Measurements from ENCODE around the gene DLG2.

Gene DLG2

GRCh38 chr11:85318573-85318972 is 308.6 kb downstream of the DLG2 start:
- no peak for DNase-seq (ENCODE audit: low read depth)
- no peak for TF ChIP-seq CTCF (conservative IDR thresholded peaks at IDR 0.05; ENCODE audit: low read depth, low read length)
- H3K4me3 ChIP-seq (ENCODE audit: low read depth, low read length): no peak overlapping the region

- no peak overlapping the region for H3K4me3 ChIP-seq (ENCODE audit: low read depth, low read length)
- TF ChIP-seq CTCF (conservative IDR thresholded peaks at IDR 0.05; ENCODE audit: low read depth, low read length): no peak
- DNase-seq (ENCODE audit: low read depth): no peak
Observed at GRCh38 chr11:85316967-85317366, 310.2 kb downstream of the DLG2 start.

- H3K4me3 ChIP-seq (ENCODE audit: low read depth, low read length): no peak overlapping the region
- TF ChIP-seq CTCF (conservative IDR thresholded peaks at IDR 0.05; ENCODE audit: low read depth, low read length): no peak
- no peak for DNase-seq (ENCODE audit: low read depth)
Observed at GRCh38 chr11:85313741-85314140, 313.4 kb downstream of the DLG2 start.

GRCh38 chr11:85310479-85310878 is 316.7 kb downstream of the DLG2 start:
- TF ChIP-seq CTCF (conservative IDR thresholded peaks at IDR 0.05; ENCODE audit: low read depth, low read length): no peak
- no peak for DNase-seq (ENCODE audit: low read depth)
- H3K4me3 ChIP-seq (ENCODE audit: low read depth, low read length): no peak overlapping the region

GRCh38 chr11:85307366-85307765 is 319.8 kb downstream of the DLG2 start:
- H3K4me3 ChIP-seq (ENCODE audit: low read depth, low read length): no peak overlapping the region
- no peak for TF ChIP-seq CTCF (conservative IDR thresholded peaks at IDR 0.05; ENCODE audit: low read depth, low read length)
- DNase-seq (ENCODE audit: low read depth): no peak

- DNase-seq (ENCODE audit: low read depth): no peak
- TF ChIP-seq CTCF (conservative IDR thresholded peaks at IDR 0.05; ENCODE audit: low read depth, low read length): no peak
- no peak overlapping the region for H3K4me3 ChIP-seq (ENCODE audit: low read depth, low read length)
Observed at GRCh38 chr11:85301895-85302678, 325.1 kb downstream of the DLG2 start.

All from choroid plexus epithelial cell (primary cell).